Non-pigmented ciliary epithelial cell (primary cell): ENCODE data around the gene AOPEP.

ENCODE experiments used
- DNase-seq: peaks from one replicate; pipeline ENCODE4 v3.0.0-alpha.2; 2010; ENCODE audit warnings: low read depth

Gene AOPEP

GRCh38 chr9:94918038-94918753 is 191.7 kb downstream of the AOPEP start:
- DNase-seq: no peak

GRCh38 chr9:94919376-94920098 is 193.0 kb downstream of the AOPEP start:
- no peak for DNase-seq

GRCh38 chr9:94920420-94921091 is 194.1 kb downstream of the AOPEP start:
- no peak for DNase-seq

GRCh38 chr9:94921092-94921471 is 194.6 kb downstream of the AOPEP start:
- DNase-seq: no peak

- DNase-seq: no peak
These were observed 195.2 kb downstream of the AOPEP start for GRCh38 chr9:94921656-94922055.

GRCh38 chr9:94922098-94922607 is 195.7 kb downstream of the AOPEP start:
- peak; percentile 96 for DNase-seq

GRCh38 chr9:94922691-94923107 is 196.2 kb downstream of the AOPEP start:
- no peak for DNase-seq

GRCh38 chr9:94923326-94924089 is 197.0 kb downstream of the AOPEP start:
- DNase-seq: no peak

GRCh38 chr9:94925751-94926430 is 199.4 kb downstream of the AOPEP start:
- DNase-seq: no peak

GRCh38 chr9:94926431-94926800 is 199.9 kb downstream of the AOPEP start:
- no peak for DNase-seq

- no peak for DNase-seq
These were observed 200.7 kb downstream of the AOPEP start for GRCh38 chr9:94927048-94927761.

- DNase-seq: no peak
These were observed 201.5 kb downstream of the AOPEP start for GRCh38 chr9:94927762-94928670.

GRCh38 chr9:94928691-94929368 is 202.3 kb downstream of the AOPEP start:
- no peak for DNase-seq

- DNase-seq: no peak
These were observed 202.9 kb downstream of the AOPEP start for GRCh38 chr9:94929369-94929756.

- no peak for DNase-seq
These were observed 204.6 kb downstream of the AOPEP start for GRCh38 chr9:94931036-94931633.

GRCh38 chr9:94931740-94932139 is 205.2 kb downstream of the AOPEP start:
- no peak for DNase-seq

GRCh38 chr9:94932652-94933510 is 206.4 kb downstream of the AOPEP start:
- DNase-seq: no peak

- DNase-seq: no peak
These were observed 207.0 kb downstream of the AOPEP start for GRCh38 chr9:94933511-94933828.
